Measurements from ENCODE around the gene PRKCQ.

Gene PRKCQ

DNA sequence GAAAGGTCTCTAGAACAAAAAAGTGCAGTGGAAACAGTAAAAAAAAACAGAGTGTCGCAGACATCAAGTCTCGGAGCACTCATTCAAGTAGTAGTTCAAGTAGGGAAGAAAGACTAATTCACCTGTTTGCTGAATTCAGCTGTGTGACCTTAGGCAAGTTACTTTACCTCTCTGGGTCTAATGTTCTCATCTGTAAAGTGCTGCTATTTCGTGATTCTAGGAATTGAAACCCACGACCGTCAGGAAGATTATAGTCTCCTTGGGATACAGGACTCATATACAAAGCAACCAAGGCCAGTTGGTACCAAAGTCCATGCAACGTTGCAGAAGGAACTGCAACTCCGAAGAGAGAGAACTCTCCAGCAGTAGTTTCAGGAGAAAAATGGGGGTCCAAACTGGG lies 26.1 kb downstream of the PRKCQ start:
- H3K4me1 ChIP-seq (ENCODE audit: control insufficient read depth, insufficient read depth, low read length, poor library complexity, severe bottlenecking), result no peaks in the 10 kb centered on the region
- WGBS, 2 experiments (ENCODE audit: insufficient coverage in 2 of 2), result 75 to 81% methylated on average over 6 to 7 of the region's 7 CpGs
- H3K36me3 ChIP-seq (ENCODE audit: control insufficient read depth, insufficient read depth, low read length), result no peaks in the 10 kb centered on the region
- H3K4me3 ChIP-seq (ENCODE audit: extremely low read depth, insufficient read depth, low read length, poor library complexity, severe bottlenecking), result no peak overlapping the region
- H3K27ac ChIP-seq (ENCODE audit: low read depth, low read length, severe bottlenecking), result no peak overlapping the region
- no peaks in the 10 kb centered on the region for H3K9me3 ChIP-seq (ENCODE audit: control insufficient read depth, low read length)

DNA sequence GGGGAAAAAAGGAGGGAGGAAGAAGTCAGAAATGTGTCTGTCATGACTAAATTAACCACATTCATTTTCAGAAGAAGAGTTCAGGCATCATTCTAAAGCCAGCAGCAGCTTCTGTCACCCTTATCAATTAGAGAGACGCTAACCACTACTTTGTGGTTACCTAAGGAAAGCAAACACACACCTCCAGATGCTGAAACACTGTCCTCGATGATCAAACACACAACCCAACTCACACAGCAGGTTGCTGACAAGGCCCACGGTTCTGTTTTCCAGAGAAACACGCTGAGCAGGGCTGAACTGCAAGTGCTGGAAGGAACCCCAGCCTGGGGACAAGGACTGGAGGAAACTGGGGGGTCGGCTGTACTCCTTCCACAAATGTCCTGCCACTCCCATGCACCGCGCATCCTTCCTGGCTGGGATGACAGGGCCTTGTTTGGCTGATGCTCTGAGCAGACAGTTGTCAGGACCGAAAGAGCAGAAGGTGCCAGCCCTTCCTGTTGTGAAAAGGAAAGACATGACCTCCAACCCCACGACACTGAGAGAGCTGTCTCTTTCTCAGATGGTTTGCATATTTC lies 36.6 kb downstream of the PRKCQ start:
- WGBS, 2 experiments (ENCODE audit: insufficient coverage in 2 of 2), result 73 to 83% methylated on average over 6 to 9 of the region's 9 CpGs
- no peaks in the 10 kb centered on the region for H3K4me1 ChIP-seq (ENCODE audit: control insufficient read depth, insufficient read depth, low read length, poor library complexity, severe bottlenecking)
- no peaks in the 10 kb centered on the region for H3K9me3 ChIP-seq (ENCODE audit: control insufficient read depth, low read length)
- H3K4me3 ChIP-seq (ENCODE audit: extremely low read depth, insufficient read depth, low read length, poor library complexity, severe bottlenecking), result no peak overlapping the region
- H3K27ac ChIP-seq (ENCODE audit: low read depth, low read length, severe bottlenecking), result no peak overlapping the region
- no peaks in the 10 kb centered on the region for H3K36me3 ChIP-seq (ENCODE audit: control insufficient read depth, insufficient read depth, low read length)

DNA sequence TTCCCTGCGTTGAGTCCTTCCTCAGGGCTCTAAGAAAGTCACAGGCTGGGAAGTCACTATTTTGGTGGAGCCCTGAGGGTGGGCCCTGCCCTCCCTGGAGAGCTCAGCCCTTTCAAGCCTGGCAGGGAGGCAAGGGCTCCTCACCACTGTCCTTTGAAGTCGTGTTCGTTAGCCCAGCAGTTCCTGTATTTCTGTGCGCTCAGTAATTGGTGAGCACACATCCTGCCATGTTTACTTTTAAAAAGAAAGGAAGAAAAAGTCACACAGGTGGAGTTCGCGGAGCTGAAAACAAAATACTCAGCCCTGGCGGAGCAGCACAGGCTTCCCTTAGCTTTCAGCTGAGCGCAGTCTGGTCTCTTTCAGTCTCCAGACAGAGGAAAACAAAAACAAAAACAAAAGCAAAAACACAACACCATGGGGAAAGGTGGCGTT lies 37.1 kb downstream of the PRKCQ start:
- WGBS, 2 experiments (ENCODE audit: insufficient coverage in 2 of 2), result 47 to 57% methylated on average over 4 to 8 of the region's 9 CpGs

DNA sequence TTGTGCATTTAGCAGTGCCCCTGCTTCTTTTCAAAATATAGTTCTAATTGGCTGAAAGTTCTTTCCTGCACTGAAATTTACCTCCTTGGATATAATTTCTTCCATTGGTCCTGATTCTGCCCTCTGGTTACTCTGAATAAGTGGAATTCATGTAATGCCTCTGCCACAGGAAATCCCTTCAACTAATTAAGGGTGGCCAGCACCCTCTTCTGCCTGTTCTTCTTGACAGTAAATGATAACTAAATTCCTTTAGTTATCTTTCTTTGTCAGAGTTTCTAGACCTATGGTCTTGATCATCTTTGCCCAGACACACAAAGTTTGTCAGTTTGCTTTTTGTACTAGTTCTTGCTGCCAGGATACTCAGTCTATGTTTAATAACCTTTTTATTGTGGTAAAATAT lies 40.2 kb downstream of the PRKCQ start:
- Histone ChIP-seq H3K27ac (ENCODE audit: low read depth, low read length, severe bottlenecking) (no peak overlapping the region), H3K36me3 (ENCODE audit: control insufficient read depth, insufficient read depth, low read length) (no peaks in the 10 kb centered on the region), H3K9me3 (ENCODE audit: control insufficient read depth, low read length) (no peaks in the 10 kb centered on the region), H3K4me3 (ENCODE audit: extremely low read depth, insufficient read depth, low read length, poor library complexity, severe bottlenecking) (no peak overlapping the region), H3K4me1 (ENCODE audit: control insufficient read depth, insufficient read depth, low read length, poor library complexity, severe bottlenecking) (no peaks in the 10 kb centered on the region)

More for the DNA sequence above, 37.1 kb downstream of the PRKCQ start:
- Histone ChIP-seq H3K4me3 (ENCODE audit: extremely low read depth, insufficient read depth, low read length, poor library complexity, severe bottlenecking) (no peak overlapping the region), H3K36me3 (ENCODE audit: control insufficient read depth, insufficient read depth, low read length) (no peaks in the 10 kb centered on the region), H3K9me3 (ENCODE audit: control insufficient read depth, low read length) (no peaks in the 10 kb centered on the region), H3K27ac (ENCODE audit: low read depth, low read length, severe bottlenecking) (no peak overlapping the region), H3K4me1 (ENCODE audit: control insufficient read depth, insufficient read depth, low read length, poor library complexity, severe bottlenecking) (no peaks in the 10 kb centered on the region)

DNA sequence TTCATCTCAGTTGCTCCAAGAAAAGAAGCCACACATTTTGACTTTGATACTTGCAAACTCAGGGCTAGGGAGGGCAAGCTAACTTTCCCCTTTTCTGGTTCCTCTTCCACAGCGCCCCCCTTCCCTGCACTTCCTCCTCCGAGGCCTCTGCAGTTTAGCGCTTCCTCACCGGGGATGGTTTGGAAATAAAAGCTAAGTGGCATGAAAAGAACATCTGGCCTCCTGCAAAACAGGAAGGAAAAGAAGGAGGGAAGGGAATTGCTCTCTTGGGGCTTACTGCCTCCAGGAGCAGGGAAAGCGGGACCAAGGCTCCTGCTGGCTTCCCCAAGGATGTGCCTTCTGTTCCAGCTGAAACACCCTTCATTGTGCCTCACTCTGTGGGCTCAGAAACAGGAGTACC lies 42.3 kb downstream of the PRKCQ start:
- no peak overlapping the region for H3K27ac ChIP-seq (ENCODE audit: low read depth, low read length, severe bottlenecking)
- H3K36me3 ChIP-seq (ENCODE audit: control insufficient read depth, insufficient read depth, low read length), result no peaks in the 10 kb centered on the region
- no peak overlapping the region for H3K4me3 ChIP-seq (ENCODE audit: extremely low read depth, insufficient read depth, low read length, poor library complexity, severe bottlenecking)
- H3K4me1 ChIP-seq (ENCODE audit: control insufficient read depth, insufficient read depth, low read length, poor library complexity, severe bottlenecking), result no peaks in the 10 kb centered on the region
- 90 to 100% methylated on average over 1 to 2 of the region's 5 CpGs for WGBS, 2 experiments (ENCODE audit: insufficient coverage in 2 of 2)
- no peaks in the 10 kb centered on the region for H3K9me3 ChIP-seq (ENCODE audit: control insufficient read depth, low read length)

DNA sequence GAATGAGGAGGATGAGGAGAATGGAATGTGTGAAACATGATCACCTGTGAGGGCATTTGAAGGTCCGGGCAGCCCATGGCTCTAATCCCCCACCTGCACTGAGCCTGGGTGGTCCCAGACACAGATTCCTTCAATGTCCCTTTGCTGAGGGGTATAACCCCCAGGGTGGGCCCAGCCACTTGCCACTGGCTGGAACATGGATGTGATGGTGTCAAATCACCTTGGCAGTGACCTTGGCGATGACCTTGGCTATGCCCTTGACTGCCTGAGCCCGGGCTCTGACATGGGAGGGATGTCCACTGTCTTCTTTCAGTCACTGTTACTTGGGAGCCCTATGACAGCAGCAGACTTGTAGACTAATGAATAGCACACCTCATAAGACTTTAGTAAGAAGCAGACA lies 44.0 kb downstream of the PRKCQ start:
- no peaks in the 10 kb centered on the region for H3K9me3 ChIP-seq (ENCODE audit: control insufficient read depth, low read length)
- no peak overlapping the region for H3K27ac ChIP-seq (ENCODE audit: low read depth, low read length, severe bottlenecking)
- WGBS, 2 experiments (ENCODE audit: insufficient coverage in 2 of 2), result 97 to 100% methylated on average over 2 to 3 of the region's 3 CpGs
- H3K4me1 ChIP-seq (ENCODE audit: control insufficient read depth, insufficient read depth, low read length, poor library complexity, severe bottlenecking), result no peaks in the 10 kb centered on the region
- H3K4me3 ChIP-seq (ENCODE audit: extremely low read depth, insufficient read depth, low read length, poor library complexity, severe bottlenecking), result no peak overlapping the region
- H3K36me3 ChIP-seq (ENCODE audit: control insufficient read depth, insufficient read depth, low read length), result no peaks in the 10 kb centered on the region

DNA sequence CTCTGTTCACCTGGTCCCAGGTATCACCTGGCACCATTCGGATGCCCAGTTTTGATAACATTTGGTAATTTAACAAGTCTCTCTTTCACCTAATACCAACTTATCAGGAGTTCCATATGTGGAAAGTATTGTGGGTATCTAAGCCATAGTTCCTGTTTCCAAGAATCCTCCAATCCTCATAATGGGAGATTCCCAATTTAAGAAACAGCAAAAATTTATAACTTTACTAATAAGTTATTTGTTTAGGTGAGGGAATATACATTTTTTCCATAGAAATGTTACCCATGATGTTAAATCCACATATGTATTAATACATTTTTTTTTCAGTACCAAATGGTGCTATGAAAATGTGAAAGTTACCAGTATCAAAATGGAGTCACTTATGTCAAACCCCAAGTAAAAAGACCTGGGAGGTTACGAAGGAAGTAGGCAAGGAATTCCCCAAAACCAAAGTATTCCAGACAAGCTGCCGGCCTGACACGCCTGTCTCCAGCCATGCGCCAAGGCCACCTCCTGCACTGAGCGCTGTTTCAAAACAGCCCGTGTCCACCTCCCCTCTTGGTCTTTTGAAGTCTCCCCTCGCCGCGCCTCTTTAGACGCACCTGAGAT lies 44.8 kb downstream of the PRKCQ start:
- H3K36me3 ChIP-seq (ENCODE audit: control insufficient read depth, insufficient read depth, low read length), result no peaks in the 10 kb centered on the region
- H3K9me3 ChIP-seq (ENCODE audit: control insufficient read depth, low read length), result no peaks in the 10 kb centered on the region
- no peaks in the 10 kb centered on the region for H3K4me1 ChIP-seq (ENCODE audit: control insufficient read depth, insufficient read depth, low read length, poor library complexity, severe bottlenecking)
- no peak overlapping the region for H3K4me3 ChIP-seq (ENCODE audit: extremely low read depth, insufficient read depth, low read length, poor library complexity, severe bottlenecking)
- 91 to 97% methylated on average over 10 to 11 of the region's 11 CpGs for WGBS, 2 experiments (ENCODE audit: insufficient coverage in 2 of 2)
- no peak overlapping the region for H3K27ac ChIP-seq (ENCODE audit: low read depth, low read length, severe bottlenecking)

DNA sequence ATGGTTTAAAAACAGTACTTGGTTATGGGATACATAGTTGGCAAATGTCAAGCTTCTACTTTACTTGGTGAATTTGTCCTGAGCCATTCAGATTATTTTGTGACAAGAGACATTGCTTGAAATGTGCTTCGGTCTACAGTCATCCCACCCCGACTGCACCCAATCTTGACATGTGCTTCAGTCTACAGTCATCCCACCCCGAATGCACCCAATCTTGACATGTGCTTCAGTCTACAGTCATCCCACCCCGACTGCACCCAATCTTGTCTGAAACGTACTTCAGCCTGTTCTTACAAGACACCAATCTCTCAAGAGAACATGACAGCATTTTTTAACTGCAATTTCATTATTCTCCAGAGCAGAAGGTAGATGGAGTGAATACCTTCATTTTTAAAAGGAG lies 47.8 kb downstream of the PRKCQ start:
- no peak overlapping the region for H3K4me3 ChIP-seq (ENCODE audit: extremely low read depth, insufficient read depth, low read length, poor library complexity, severe bottlenecking)
- H3K36me3 ChIP-seq (ENCODE audit: control insufficient read depth, insufficient read depth, low read length), result no peaks in the 10 kb centered on the region
- WGBS, 2 experiments (ENCODE audit: insufficient coverage in 2 of 2), result 93 to 100% methylated on average over 4 to 5 of the region's 5 CpGs
- no peaks in the 10 kb centered on the region for H3K9me3 ChIP-seq (ENCODE audit: control insufficient read depth, low read length)
- no peak overlapping the region for H3K27ac ChIP-seq (ENCODE audit: low read depth, low read length, severe bottlenecking)
- no peaks in the 10 kb centered on the region for H3K4me1 ChIP-seq (ENCODE audit: control insufficient read depth, insufficient read depth, low read length, poor library complexity, severe bottlenecking)

DNA sequence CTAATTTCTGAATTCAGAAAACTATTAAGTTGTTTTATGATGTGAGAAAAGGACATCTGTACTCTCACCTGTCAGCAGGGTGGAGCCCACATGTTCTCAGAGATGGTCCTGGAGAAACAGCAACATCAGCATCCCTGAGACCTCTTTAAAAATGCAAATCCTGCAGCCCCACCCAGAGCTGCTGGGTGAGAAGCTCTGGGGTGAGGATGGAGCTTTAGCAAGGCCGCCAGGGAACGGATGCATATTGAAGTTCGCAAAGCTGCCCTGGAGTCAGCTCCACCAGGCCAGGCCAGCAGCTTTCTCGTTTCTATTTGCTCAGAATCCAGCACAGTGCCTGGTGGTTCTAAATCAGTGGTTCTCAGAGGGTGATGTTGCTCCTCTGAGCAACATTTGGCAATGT lies 49.1 kb downstream of the PRKCQ start:
- WGBS, 2 experiments (ENCODE audit: insufficient coverage in 2 of 2), result 61 to 100% methylated on average over 1 to 3 of the region's 4 CpGs
- H3K27ac ChIP-seq (ENCODE audit: low read depth, low read length, severe bottlenecking), result no peak overlapping the region
- no peaks in the 10 kb centered on the region for H3K4me1 ChIP-seq (ENCODE audit: control insufficient read depth, insufficient read depth, low read length, poor library complexity, severe bottlenecking)
- H3K36me3 ChIP-seq (ENCODE audit: control insufficient read depth, insufficient read depth, low read length), result no peaks in the 10 kb centered on the region
- H3K4me3 ChIP-seq (ENCODE audit: extremely low read depth, insufficient read depth, low read length, poor library complexity, severe bottlenecking), result no peak overlapping the region
- H3K9me3 ChIP-seq (ENCODE audit: control insufficient read depth, low read length), result no peaks in the 10 kb centered on the region

DNA sequence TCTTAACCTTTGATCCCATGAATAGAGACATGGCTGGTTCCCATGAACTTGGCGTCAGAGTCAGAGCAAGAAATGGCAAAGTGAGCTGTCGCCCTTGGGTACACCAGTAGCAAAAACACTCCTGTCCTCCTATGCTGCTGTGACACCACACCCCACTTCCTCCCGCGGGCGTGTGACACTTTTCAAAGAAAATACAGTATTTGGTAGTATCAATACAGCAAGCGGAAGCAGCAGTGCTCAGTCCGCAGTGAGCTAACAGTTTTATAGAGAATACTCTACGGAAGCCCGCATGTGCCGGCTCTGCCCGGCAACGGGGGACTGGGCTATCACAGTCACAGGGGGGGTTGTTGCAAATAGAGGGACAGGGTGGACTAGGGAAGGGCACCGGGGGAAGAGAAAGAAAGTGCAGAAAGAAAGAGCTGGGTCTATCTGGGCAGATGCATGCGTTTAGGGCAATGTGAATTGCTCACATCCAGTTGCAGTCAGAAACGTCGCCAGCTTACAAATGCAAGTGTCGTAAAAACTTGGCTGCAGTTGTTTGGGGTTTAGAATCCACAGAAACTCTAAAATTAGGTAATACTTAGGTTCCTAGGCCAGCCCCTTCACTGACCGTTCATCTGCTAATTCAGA lies 49.8 kb downstream of the PRKCQ start:
- Histone ChIP-seq H3K36me3 (ENCODE audit: control insufficient read depth, insufficient read depth, low read length) (no peaks in the 10 kb centered on the region), H3K27ac (ENCODE audit: low read depth, low read length, severe bottlenecking) (no peak overlapping the region), H3K9me3 (ENCODE audit: control insufficient read depth, low read length) (no peaks in the 10 kb centered on the region), H3K4me1 (ENCODE audit: control insufficient read depth, insufficient read depth, low read length, poor library complexity, severe bottlenecking) (no peaks in the 10 kb centered on the region), H3K4me3 (ENCODE audit: extremely low read depth, insufficient read depth, low read length, poor library complexity, severe bottlenecking) (no peak overlapping the region)
- WGBS, 2 experiments (ENCODE audit: insufficient coverage in 2 of 2), result 92 to 93% methylated on average over 17 to 18 of the region's 18 CpGs

Data from mesodermal cell (in vitro differentiated cells).